ENCODE data around the gene MUC20. TPM values are rescaled to one million over a fixed set of nuclear protein-coding genes. Genes with fewer than 3 reads are reported as not detected.

Gene MUC20
- total and polyA plus RNA-seq, 4 donors = 1.1 to 9.7 (median 7.7) TPM

DNA sequence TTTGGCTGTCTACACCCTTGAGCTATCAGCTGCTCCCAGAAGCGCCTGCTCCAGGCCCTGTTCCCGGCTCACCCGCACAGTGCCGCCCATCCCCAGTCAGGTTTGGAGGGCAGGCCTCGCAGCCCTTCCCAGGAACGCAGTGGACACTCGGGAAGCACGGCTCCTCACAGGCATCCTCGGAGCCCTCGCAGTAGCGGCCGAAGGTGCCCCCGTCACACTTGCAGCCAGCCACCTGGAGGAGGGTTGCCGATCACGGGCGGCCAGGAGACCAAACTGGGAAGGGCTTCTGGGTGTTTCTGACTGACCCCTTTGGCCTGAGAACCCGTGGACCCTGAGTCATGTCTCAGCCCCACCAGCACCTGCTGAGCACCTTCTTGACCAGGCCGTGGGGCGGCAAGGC is 33.4 kb downstream of the MUC20 start:
- Histone ChIP-seq H3K9me3 (ENCODE audit: control insufficient read depth in 4 of 4, low read length in 3 of 4) (no peaks in the 10 kb centered on the region), H3K4me3 (ENCODE audit: low read depth in 1 of 3, low read length in 3 of 3) (no peak overlapping the region), H3K36me3 (ENCODE audit: control insufficient read depth in 4 of 4, insufficient read depth in 3 of 4, low read depth in 1 of 4, low read length in 3 of 4) (no peaks in the 10 kb centered on the region), H3K27me3 (ENCODE audit: control insufficient read depth in 4 of 4, insufficient read depth in 4 of 4, low read length in 3 of 4) (no peaks in the 10 kb centered on the region), H3K4me1 (ENCODE audit: control insufficient read depth in 4 of 4, insufficient read depth in 4 of 4, low read length in 3 of 4) (peaks cover 0 to 6% (median 0%) of the 10 kb centered on the region in 4 donors), H3K27ac (ENCODE audit: low read depth in 1 of 2, low read length in 2 of 2) (no peak overlapping the region), H3K9ac (ENCODE audit: low read depth in 1 of 2, low read length in 2 of 2) (no peak overlapping the region)
- TF ChIP-seq, protein P1, sequence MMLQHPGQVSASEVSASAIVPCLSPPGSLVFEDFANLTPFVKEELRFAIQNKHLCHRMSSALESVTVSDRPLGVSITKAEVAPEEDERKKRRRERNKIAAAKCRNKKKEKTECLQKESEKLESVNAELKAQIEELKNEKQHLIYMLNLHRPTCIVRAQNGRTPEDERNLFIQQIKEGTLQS (IDR thresholded peaks at IDR 0.05) = no peak
- TF ChIP-seq FOXA1 (IDR thresholded peaks at IDR 0.05) (no peak), RAD21 (IDR thresholded peaks at IDR 0.05) (no peak), FOXA2 (IDR thresholded peaks at IDR 0.05) (no peak), NR2F2 (IDR thresholded peaks at IDR 0.05) (no peak), JUND (IDR thresholded peaks at IDR 0.05) (no peak), EGR1 (IDR thresholded peaks at IDR 0.05; ENCODE audit: low read depth in 2 of 2) (no peak), GABPA (IDR thresholded peaks at IDR 0.05 in 1 of 2, conservative IDR thresholded peaks at IDR 0.05 in 1 of 2) (no peak)
- TF ChIP-seq, protein P2, sequence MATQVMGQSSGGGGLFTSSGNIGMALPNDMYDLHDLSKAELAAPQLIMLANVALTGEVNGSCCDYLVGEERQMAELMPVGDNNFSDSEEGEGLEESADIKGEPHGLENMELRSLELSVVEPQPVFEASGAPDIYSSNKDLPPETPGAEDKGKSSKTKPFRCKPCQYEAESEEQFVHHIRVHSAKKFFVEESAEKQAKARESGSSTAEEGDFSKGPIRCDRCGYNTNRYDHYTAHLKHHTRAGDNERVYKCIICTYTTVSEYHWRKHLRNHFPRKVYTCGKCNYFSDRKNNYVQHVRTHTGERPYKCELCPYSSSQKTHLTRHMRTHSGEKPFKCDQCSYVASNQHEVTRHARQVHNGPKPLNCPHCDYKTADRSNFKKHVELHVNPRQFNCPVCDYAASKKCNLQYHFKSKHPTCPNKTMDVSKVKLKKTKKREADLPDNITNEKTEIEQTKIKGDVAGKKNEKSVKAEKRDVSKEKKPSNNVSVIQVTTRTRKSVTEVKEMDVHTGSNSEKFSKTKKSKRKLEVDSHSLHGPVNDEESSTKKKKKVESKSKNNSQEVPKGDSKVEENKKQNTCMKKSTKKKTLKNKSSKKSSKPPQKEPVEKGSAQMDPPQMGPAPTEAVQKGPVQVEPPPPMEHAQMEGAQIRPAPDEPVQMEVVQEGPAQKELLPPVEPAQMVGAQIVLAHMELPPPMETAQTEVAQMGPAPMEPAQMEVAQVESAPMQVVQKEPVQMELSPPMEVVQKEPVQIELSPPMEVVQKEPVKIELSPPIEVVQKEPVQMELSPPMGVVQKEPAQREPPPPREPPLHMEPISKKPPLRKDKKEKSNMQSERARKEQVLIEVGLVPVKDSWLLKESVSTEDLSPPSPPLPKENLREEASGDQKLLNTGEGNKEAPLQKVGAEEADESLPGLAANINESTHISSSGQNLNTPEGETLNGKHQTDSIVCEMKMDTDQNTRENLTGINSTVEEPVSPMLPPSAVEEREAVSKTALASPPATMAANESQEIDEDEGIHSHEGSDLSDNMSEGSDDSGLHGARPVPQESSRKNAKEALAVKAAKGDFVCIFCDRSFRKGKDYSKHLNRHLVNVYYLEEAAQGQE (IDR thresholded peaks at IDR 0.05) = no peak
- TF ChIP-seq, protein P3, sequence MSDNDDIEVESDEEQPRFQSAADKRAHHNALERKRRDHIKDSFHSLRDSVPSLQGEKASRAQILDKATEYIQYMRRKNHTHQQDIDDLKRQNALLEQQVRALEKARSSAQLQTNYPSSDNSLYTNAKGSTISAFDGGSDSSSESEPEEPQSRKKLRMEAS (IDR thresholded peaks at IDR 0.05) = no peak
- TF ChIP-seq, protein P4, sequence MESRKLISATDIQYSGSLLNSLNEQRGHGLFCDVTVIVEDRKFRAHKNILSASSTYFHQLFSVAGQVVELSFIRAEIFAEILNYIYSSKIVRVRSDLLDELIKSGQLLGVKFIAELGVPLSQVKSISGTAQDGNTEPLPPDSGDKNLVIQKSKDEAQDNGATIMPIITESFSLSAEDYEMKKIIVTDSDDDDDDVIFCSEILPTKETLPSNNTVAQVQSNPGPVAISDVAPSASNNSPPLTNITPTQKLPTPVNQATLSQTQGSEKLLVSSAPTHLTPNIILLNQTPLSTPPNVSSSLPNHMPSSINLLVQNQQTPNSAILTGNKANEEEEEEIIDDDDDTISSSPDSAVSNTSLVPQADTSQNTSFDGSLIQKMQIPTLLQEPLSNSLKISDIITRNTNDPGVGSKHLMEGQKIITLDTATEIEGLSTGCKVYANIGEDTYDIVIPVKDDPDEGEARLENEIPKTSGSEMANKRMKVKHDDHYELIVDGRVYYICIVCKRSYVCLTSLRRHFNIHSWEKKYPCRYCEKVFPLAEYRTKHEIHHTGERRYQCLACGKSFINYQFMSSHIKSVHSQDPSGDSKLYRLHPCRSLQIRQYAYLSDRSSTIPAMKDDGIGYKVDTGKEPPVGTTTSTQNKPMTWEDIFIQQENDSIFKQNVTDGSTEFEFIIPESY (IDR thresholded peaks at IDR 0.05) = no peak
- no peak for DNase-seq (ENCODE audit: low spot score)
- 93% methylated on average over 19 of the region's 19 CpGs for WGBS

DNA sequence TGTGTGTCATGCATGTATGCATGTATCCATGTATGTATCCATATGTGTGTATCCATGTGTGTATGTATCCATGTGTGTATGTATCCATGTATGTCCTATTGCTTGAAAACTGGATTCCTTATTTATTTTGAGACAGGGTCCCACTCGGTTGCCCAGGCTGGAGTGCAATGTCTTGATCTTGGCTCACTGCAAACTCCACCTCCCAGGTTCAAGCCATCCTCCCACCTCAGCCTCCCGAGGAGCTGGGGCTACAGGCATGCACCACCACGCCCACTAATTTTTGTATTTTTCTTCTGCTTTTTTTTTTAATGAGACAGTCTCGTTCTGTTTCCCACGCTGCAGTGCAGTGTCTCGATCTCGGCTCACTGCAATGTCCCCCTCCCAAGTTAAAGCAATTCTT is 34.1 kb downstream of the MUC20 start:
- no peaks in the 10 kb centered on the region for H3K36me3 ChIP-seq (ENCODE audit: control insufficient read depth in 4 of 4, insufficient read depth in 3 of 4, low read depth in 1 of 4, low read length in 3 of 4)
- WGBS = 93% methylated on average over 7 of the region's 7 CpGs
- H3K9ac ChIP-seq (ENCODE audit: low read depth in 1 of 2, low read length in 2 of 2) = no peak overlapping the region
- peaks cover 0 to 6% (median 0%) of the 10 kb centered on the region in 4 donors for H3K4me1 ChIP-seq (ENCODE audit: control insufficient read depth in 4 of 4, insufficient read depth in 4 of 4, low read length in 3 of 4)
- H3K27me3 ChIP-seq (ENCODE audit: control insufficient read depth in 4 of 4, insufficient read depth in 4 of 4, low read length in 3 of 4) = no peaks in the 10 kb centered on the region
- H3K27ac ChIP-seq (ENCODE audit: low read depth in 1 of 2, low read length in 2 of 2) = no peak overlapping the region
- H3K4me3 ChIP-seq (ENCODE audit: low read depth in 1 of 3, low read length in 3 of 3) = no peak overlapping the region
- H3K9me3 ChIP-seq (ENCODE audit: control insufficient read depth in 4 of 4, low read length in 3 of 4) = no peaks in the 10 kb centered on the region
- DNase-seq (ENCODE audit: low spot score) = no peak
- TF ChIP-seq FOXA2 (IDR thresholded peaks at IDR 0.05) (no peak), NR2F2 (IDR thresholded peaks at IDR 0.05) (no peak), SP1 (IDR thresholded peaks at IDR 0.05) (no peak), HNF4G (IDR thresholded peaks at IDR 0.05) (no peak), GABPA (IDR thresholded peaks at IDR 0.05 in 1 of 2, conservative IDR thresholded peaks at IDR 0.05 in 1 of 2) (no peak)
- TF ChIP-seq, protein P5, sequence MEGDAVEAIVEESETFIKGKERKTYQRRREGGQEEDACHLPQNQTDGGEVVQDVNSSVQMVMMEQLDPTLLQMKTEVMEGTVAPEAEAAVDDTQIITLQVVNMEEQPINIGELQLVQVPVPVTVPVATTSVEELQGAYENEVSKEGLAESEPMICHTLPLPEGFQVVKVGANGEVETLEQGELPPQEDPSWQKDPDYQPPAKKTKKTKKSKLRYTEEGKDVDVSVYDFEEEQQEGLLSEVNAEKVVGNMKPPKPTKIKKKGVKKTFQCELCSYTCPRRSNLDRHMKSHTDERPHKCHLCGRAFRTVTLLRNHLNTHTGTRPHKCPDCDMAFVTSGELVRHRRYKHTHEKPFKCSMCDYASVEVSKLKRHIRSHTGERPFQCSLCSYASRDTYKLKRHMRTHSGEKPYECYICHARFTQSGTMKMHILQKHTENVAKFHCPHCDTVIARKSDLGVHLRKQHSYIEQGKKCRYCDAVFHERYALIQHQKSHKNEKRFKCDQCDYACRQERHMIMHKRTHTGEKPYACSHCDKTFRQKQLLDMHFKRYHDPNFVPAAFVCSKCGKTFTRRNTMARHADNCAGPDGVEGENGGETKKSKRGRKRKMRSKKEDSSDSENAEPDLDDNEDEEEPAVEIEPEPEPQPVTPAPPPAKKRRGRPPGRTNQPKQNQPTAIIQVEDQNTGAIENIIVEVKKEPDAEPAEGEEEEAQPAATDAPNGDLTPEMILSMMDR (IDR thresholded peaks at IDR 0.05; ENCODE audit: low read depth, low read length, missing input control) = no peak
- TF ChIP-seq, protein P3 (IDR thresholded peaks at IDR 0.05) = no peak
